Germinal center (tissue), 1 donor: ENCODE measurements around the gene PAQR8.

Experiments
- DNase-seq: peaks from one replicate; pipeline ENCODE4 v3.0.0; 2012; ENCODE audit warnings: mixed read lengths, low spot score

Gene PAQR8

GRCh38 chr6:52351879-52352238, 10.1 kb upstream of the PAQR8 start:
- no peak for DNase-seq

- peak; percentile 35 for DNase-seq
Observed at GRCh38 chr6:52352239-52353018, 9.5 kb upstream of the PAQR8 start.

GRCh38 chr6:52356017-52356416, 5.9 kb upstream of the PAQR8 start:
- no peak for DNase-seq

- DNase-seq, result no peak
Observed at GRCh38 chr6:52359403-52359802, 2.5 kb upstream of the PAQR8 start.

- no peak for DNase-seq
Observed at GRCh38 chr6:52360028-52360427, 1.9 kb upstream of the PAQR8 start.

- no peak for DNase-seq
Observed at GRCh38 chr6:52360601-52361413, 1.1 kb upstream of the PAQR8 start.

GRCh38 chr6:52361414-52361944, 472 bp upstream of the PAQR8 start:
- peak; percentile 46 for DNase-seq

- peak; percentile 59 for DNase-seq
Observed at GRCh38 chr6:52362443-52363227, 684 bp downstream of the PAQR8 start.

- no peak for DNase-seq
Observed at GRCh38 chr6:52363228-52363867, 1.4 kb downstream of the PAQR8 start.

- DNase-seq, result no peak
Observed at GRCh38 chr6:52364480-52365166, 2.7 kb downstream of the PAQR8 start.

- no peak for DNase-seq
Observed at GRCh38 chr6:52365317-52365716, 3.4 kb downstream of the PAQR8 start.

GRCh38 chr6:52365866-52366540, 4.1 kb downstream of the PAQR8 start:
- no peak for DNase-seq

- DNase-seq, result no peak
Observed at GRCh38 chr6:52368002-52368401, 6.1 kb downstream of the PAQR8 start.

GRCh38 chr6:52369234-52369633, 7.3 kb downstream of the PAQR8 start:
- no peak for DNase-seq

GRCh38 chr6:52371656-52372191, 9.8 kb downstream of the PAQR8 start:
- no peak for DNase-seq

GRCh38 chr6:52373151-52373690, 11.3 kb downstream of the PAQR8 start:
- DNase-seq, result no peak

GRCh38 chr6:52374247-52374646, 12.3 kb downstream of the PAQR8 start:
- no peak for DNase-seq

GRCh38 chr6:52375780-52376556, 14.0 kb downstream of the PAQR8 start:
- DNase-seq, result no peak

- DNase-seq, result no peak
Observed at GRCh38 chr6:52376763-52377162, 14.8 kb downstream of the PAQR8 start.
